Left colon (tissue), 2 donors: ENCODE data around the gene CCL18. TPM values are rescaled to one million over a fixed set of nuclear protein-coding genes. Genes with fewer than 3 reads are reported as not detected.
"Not testable (repeated sequence)": the region's sequence is repeated elsewhere in the genome, so short reads cannot be mapped to it uniquely, and the experiment has no call there.

ENCODE experiments used
- ATAC-seq: fragments of 200-7000 bp; cut with Tn5 transposase; one replicate; pipeline ENCODE4 v1.9.1; 2020; ENCODE audit warnings: mild to moderate bottlenecking, moderate library complexity
- DNase-seq, 2 donors: peaks; one replicate each; pipeline ENCODE4 v3.0.0-alpha.2; 2020
- intact Hi-C, 2 donors: fragments of 100-400 bp; cut with DNase I in 1 of 2; cut with micrococcal nuclease in 1 of 2; formaldehyde crosslinking; loops; one replicate each; pipeline versions ENCODE4 v1.11.2 to v1.14.0; 2022; cut with DNase I, micrococcal nuclease
- total RNA-seq, 2 donors: library from RNA; stranded (reverse); fragmentation: NEBNext Ultra II Directional; extraction: Animal tissue kit (Norgen Biotek cat#: 25700); gene quantifications; one replicate each; pipeline ENCODE4 v1.2.1, GENCODE V29; 2021
- donor health status: DM: no; HTN: no; CAD: no.
- donor health status: DM: yes; HTN: yes; CAD: no.

The CCL18 gene
- total RNA-seq, 2 donors from 2014 or later = 0.85 to 1.2 TPM

- intact Hi-C loops = no loop called here
- DNase-seq (no peak), ATAC-seq (no peak)
These were observed 54.6 kb downstream of the CCL18 start for GRCh38 chr17:36118477-36119353.

GRCh38 chr17:36120221-36120620 is 56.1 kb downstream of the CCL18 start:
- no peak for ATAC-seq
- intact Hi-C loops = no loop called here
- no peak for DNase-seq

- DNase-seq, intact Hi-C loops, ATAC-seq: not testable (repeated sequence)
These were observed 57.0 kb downstream of the CCL18 start for GRCh38 chr17:36121099-36121498.

Other genes starting within 250 kb of the CCL18 start
- gene HEATR9, start 195.4 kb upstream of the CCL18 start, total RNA-seq = not detected
- 1 to 10 TPM; 4.4 to 8.3 TPM for gene CCL5, start 183.9 kb upstream of the CCL18 start, total RNA-seq
- 1 to 10 TPM in 1 of 2 donors, under 1 TPM in 1; 0.36 to 2.1 TPM for gene RDM1, start 133.5 kb upstream of the CCL18 start, total RNA-seq
- gene LYZL6, start 120.6 kb upstream of the CCL18 start, total RNA-seq = not detected
- under 1 TPM in 1 of 2 donors, not detected in 1; 0.25 TPM for gene CCL16, start 82.8 kb upstream of the CCL18 start, total RNA-seq
- gene CCL14, start 77.5 kb upstream of the CCL18 start, total RNA-seq = 1 to 10 TPM; 2.3 to 4.3 TPM
- 10 to 100 TPM; 79.8 to 81.3 TPM for gene CCL15, start 62.7 kb upstream of the CCL18 start, total RNA-seq
- 1 to 10 TPM in 1 of 2 donors, not detected in 1; 3.7 TPM for gene CCL23, start 46.3 kb upstream of the CCL18 start, total RNA-seq
- gene CCL3, start 25.9 kb downstream of the CCL18 start, total RNA-seq = 1 to 10 TPM; 2.0 to 4.2 TPM
- gene CCL4, start 39.6 kb downstream of the CCL18 start, total RNA-seq = 1 to 10 TPM; 2.2 to 4.5 TPM
- 1 to 10 TPM; 7.4 to 8.9 TPM for gene TBC1D3B, start 112.4 kb downstream of the CCL18 start, total RNA-seq
- gene CCL3L1, start 132.5 kb downstream of the CCL18 start, total RNA-seq = under 1 TPM in 1 of 2 donors, not detected in 1; 0.64 TPM
- gene CCL4L2, start 146.8 kb downstream of the CCL18 start, total RNA-seq = 1 to 10 TPM in 1 of 2 donors, not detected in 1; 3.0 TPM
- under 1 TPM; 0.22 to 0.70 TPM for gene TBC1D3I, start 200.3 kb downstream of the CCL18 start, total RNA-seq